Right ventricle myocardium superior (tissue), 1 donor: Measurements from ENCODE around the gene NRAP. TPM values are rescaled to one million over a fixed set of nuclear protein-coding genes. Genes with fewer than 3 reads are reported as not detected.

Experiments
- ATAC-seq: fragments of 200-7000 bp; cut with Tn5 transposase; one replicate; pipeline ENCODE4 v1.9.1; 2020; ENCODE audit warnings: mild to moderate bottlenecking; ENCODE audit not compliant: poor library complexity
- DNase-seq: peaks from one replicate; pipeline ENCODE4 v3.0.0-alpha.2; 2020
- intact Hi-C: fragments of 100-400 bp; cut with DNase I; formaldehyde crosslinking; loops from one replicate; pipeline ENCODE4 v1.11.2; 2022
- total RNA-seq: library from RNA; stranded (reverse); fragmentation: NEBNext Ultra II Directional; extraction: Animal tissue kit (Norgen Biotek cat#: 25700); gene quantifications from one replicate; pipeline ENCODE4 v1.2.1, GENCODE V29; 2021
- donor health status: DM: no; HTN: yes; CAD: no; lungs with severe emphysema.

Gene NRAP
- total RNA-seq, 1 donor from 2014 or later, result 754 TPM

GRCh38 chr10:113578773-113579172 lies 85.1 kb downstream of the NRAP start:
- intact Hi-C loops, result no loop called here
- DNase-seq (no peak), ATAC-seq (no peak)

- no peak for ATAC-seq
- no peak for DNase-seq
- intact Hi-C loops, result no loop called here
Measured at GRCh38 chr10:113576852-113577251, 87.0 kb downstream of the NRAP start.

GRCh38 chr10:113573368-113573767 lies 90.5 kb downstream of the NRAP start:
- ATAC-seq, result no peak
- DNase-seq, result no peak
- intact Hi-C loops, result no loop called here

GRCh38 chr10:113572520-113573290 lies 91.1 kb downstream of the NRAP start:
- intact Hi-C loops, result no loop called here

GRCh38 chr10:113569576-113569975 lies 94.3 kb downstream of the NRAP start:
- DNase-seq (peak; percentile 64), ATAC-seq (peak; percentile 94)
- intact Hi-C loops, result no loop called here

More at GRCh38 chr10:113572520-113573290, 91.1 kb downstream of the NRAP start:
- no peak for DNase-seq
- no peak for ATAC-seq

GRCh38 chr10:113566888-113567287 lies 97.0 kb downstream of the NRAP start:
- DNase-seq, result no peak
- ATAC-seq, result no peak
- intact Hi-C loops, result no loop called here

GRCh38 chr10:113565364-113565763 lies 98.5 kb downstream of the NRAP start:
- intact Hi-C loops, result no loop called here
- ATAC-seq, result no peak

GRCh38 chr10:113563306-113564088 lies 100.3 kb downstream of the NRAP start:
- peak; percentile 95 for ATAC-seq
- DNase-seq, result peak; percentile 84
- intact Hi-C loops, result no loop called here

More at GRCh38 chr10:113565364-113565763, 98.5 kb downstream of the NRAP start:
- no peak for DNase-seq

- ATAC-seq (no peak), DNase-seq (no peak)
- intact Hi-C loops, result no loop called here
Measured at GRCh38 chr10:113562704-113563103, 101.1 kb downstream of the NRAP start.

- ATAC-seq (no peak), DNase-seq (no peak)
- intact Hi-C loops, result no loop called here
Measured at GRCh38 chr10:113562069-113562468, 101.8 kb downstream of the NRAP start.

GRCh38 chr10:113561214-113561613 lies 102.6 kb downstream of the NRAP start:
- intact Hi-C loops, result no loop called here
- ATAC-seq, result no peak
- DNase-seq, result no peak

- ATAC-seq, result no peak
- intact Hi-C loops, result no loop called here
- DNase-seq, result no peak
Measured at GRCh38 chr10:113560071-113560470, 103.8 kb downstream of the NRAP start.

- no peak for ATAC-seq
- DNase-seq, result no peak
- intact Hi-C loops, result no loop called here
Measured at GRCh38 chr10:113557903-113558321, 105.9 kb downstream of the NRAP start.

- DNase-seq (no peak), ATAC-seq (no peak)
- intact Hi-C loops, result no loop called here
Measured at GRCh38 chr10:113557424-113557862, 106.4 kb downstream of the NRAP start.

GRCh38 chr10:113555751-113556150 lies 108.1 kb downstream of the NRAP start:
- intact Hi-C loops, result no loop called here
- DNase-seq (no peak), ATAC-seq (no peak)

- ATAC-seq (no peak), DNase-seq (no peak)
- intact Hi-C loops, result no loop called here
Measured at GRCh38 chr10:113555245-113555644, 108.6 kb downstream of the NRAP start.

GRCh38 chr10:113554214-113554613 lies 109.6 kb downstream of the NRAP start:
- intact Hi-C loops, result no loop called here
- ATAC-seq (no peak), DNase-seq (no peak)

GRCh38 chr10:113553149-113553548 lies 110.7 kb downstream of the NRAP start:
- intact Hi-C loops, result no loop called here
- no peak for DNase-seq
- no peak for ATAC-seq

- ATAC-seq, result no peak
- intact Hi-C loops, result no loop called here
- no peak for DNase-seq
Measured at GRCh38 chr10:113552701-113553100, 111.1 kb downstream of the NRAP start, which contains the start of gene HABP2. HABP2 (plus strand) TSS chr10:113553053; CDS start chr10:113553122, 69 bp downstream.

- DNase-seq (no peak), ATAC-seq (no peak)
- intact Hi-C loops, result no loop called here
Measured at GRCh38 chr10:113552014-113552413, 111.8 kb downstream of the NRAP start.
